Astrocyte of the cerebellum (primary cell): ENCODE results near the gene ZNF778.

ENCODE experiments used
- DNase-seq: peaks from one replicate; pipeline ENCODE4 v3.0.0-alpha.2; 2011; ENCODE audit warnings: low read depth
- H3K4me3 ChIP-seq: 2 replicates; pipeline ENCODE4 v1.5.1; 2011; ENCODE audit warnings: mild to moderate bottlenecking, low read depth, low read length, moderate library complexity
- CTCF ChIP-seq: IDR thresholded peaks from 2 replicates; pipeline ENCODE4 v1.5.1; 2012; ENCODE audit warnings: low read length, low read depth, moderate library complexity, mild to moderate bottlenecking; ENCODE audit errors: missing control alignments
- in situ Hi-C: cut with HindIII; loops from 2 replicates; pipeline ENCODE4 v1.10.0; 2017; ENCODE audit warnings: low sequenced_read_pairs

Gene ZNF778

GRCh38 chr16:89197633-89198416, 19.7 kb upstream of the ZNF778 start:
- no peak for DNase-seq
- TF ChIP-seq CTCF, result no peak
- H3K4me3 ChIP-seq, result no peak overlapping the region
- in situ Hi-C loops, result no loop called here

GRCh38 chr16:89198417-89199240, 18.9 kb upstream of the ZNF778 start:
- no peak for DNase-seq
- in situ Hi-C loops, result no loop called here
- no peak overlapping the region for H3K4me3 ChIP-seq
- no peak for TF ChIP-seq CTCF

- DNase-seq, result no peak
- TF ChIP-seq CTCF, result no peak
- in situ Hi-C loops, result loop anchor here (5.0 to 25.0 kb wide), 3 partner anchors 82 to 445 kb away; no protein-coding TSS in a partner anchor
- no peak overlapping the region for H3K4me3 ChIP-seq
These were observed 18.0 kb upstream of the ZNF778 start for GRCh38 chr16:89199241-89200123.

GRCh38 chr16:89200124-89200849, 17.2 kb upstream of the ZNF778 start, which contains the start of gene SLC22A31:
SLC22A31 (minus strand) TSS chr16:89200537; CDS start chr16:89200501, 36 bp downstream.
- no peak for DNase-seq
- no peak within 1 kb of the TSS for H3K4me3 ChIP-seq
- no peak for TF ChIP-seq CTCF
- in situ Hi-C loops, result loop anchor here (5.0 to 25.0 kb wide), 3 partner anchors 83 to 445 kb away; no protein-coding TSS in a partner anchor

- TF ChIP-seq CTCF, result no peak
- DNase-seq, result no peak
- in situ Hi-C loops, result loop anchor here (5.0 to 25.0 kb wide), 3 partner anchors 84 to 446 kb away; no protein-coding TSS in a partner anchor
- H3K4me3 ChIP-seq, result no peak overlapping the region
These were observed 16.6 kb upstream of the ZNF778 start for GRCh38 chr16:89200850-89201411.
